Retina (tissue), 1 donor: ENCODE results near the gene ECT2L.

Source experiments
- DNase-seq: peaks from one replicate; pipeline ENCODE4 v3.0.0-alpha.2; 2016

ECT2L gene

GRCh38 chr6:138948004-138948403, 152.1 kb downstream of the ECT2L start:
- no peak for DNase-seq

DNA sequence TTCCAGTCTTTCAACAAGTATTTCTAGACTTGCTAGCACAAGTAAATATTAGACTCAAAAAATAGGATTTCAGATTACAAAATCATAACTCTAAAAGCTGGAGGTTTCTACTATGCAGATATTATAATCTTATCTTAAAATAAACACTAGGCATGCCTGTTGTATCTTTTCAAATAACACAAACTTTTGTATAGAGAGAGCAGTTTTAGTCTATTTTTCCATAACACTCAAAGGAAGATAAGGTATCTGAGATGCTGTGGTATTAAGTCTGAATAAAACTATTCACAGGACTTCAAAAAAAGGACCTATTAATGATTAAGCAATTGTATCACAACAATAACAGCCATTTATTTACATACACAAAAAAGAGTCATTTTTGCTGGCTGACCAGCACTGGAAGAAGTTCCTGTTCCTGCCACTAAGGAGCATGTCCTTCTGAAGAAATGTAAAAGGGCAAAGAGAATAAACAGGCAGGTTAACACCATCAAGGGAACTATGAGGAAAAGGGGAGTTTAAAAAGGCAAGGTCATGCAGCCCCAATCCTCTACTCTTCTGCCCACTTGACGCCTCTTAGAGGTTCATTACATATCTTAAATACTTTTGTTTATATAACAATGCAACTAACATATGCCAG, 152.8 kb downstream of the ECT2L start:
- no peak for DNase-seq

GRCh38 chr6:138953451-138953850, 157.6 kb downstream of the ECT2L start:
- DNase-seq = no peak
